HG03064 (cell line): ENCODE data around the gene KCNJ3.

Experiments
- ATAC-seq: cut with Tn5 transposase; IDR thresholded peaks from one replicate; pipeline ENCODE4 v1.9.1; 2021; ENCODE audit warnings: low read depth; ENCODE audit not compliant: unreplicated experiment

KCNJ3 gene, protein sequence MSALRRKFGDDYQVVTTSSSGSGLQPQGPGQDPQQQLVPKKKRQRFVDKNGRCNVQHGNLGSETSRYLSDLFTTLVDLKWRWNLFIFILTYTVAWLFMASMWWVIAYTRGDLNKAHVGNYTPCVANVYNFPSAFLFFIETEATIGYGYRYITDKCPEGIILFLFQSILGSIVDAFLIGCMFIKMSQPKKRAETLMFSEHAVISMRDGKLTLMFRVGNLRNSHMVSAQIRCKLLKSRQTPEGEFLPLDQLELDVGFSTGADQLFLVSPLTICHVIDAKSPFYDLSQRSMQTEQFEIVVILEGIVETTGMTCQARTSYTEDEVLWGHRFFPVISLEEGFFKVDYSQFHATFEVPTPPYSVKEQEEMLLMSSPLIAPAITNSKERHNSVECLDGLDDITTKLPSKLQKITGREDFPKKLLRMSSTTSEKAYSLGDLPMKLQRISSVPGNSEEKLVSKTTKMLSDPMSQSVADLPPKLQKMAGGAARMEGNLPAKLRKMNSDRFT

DNA sequence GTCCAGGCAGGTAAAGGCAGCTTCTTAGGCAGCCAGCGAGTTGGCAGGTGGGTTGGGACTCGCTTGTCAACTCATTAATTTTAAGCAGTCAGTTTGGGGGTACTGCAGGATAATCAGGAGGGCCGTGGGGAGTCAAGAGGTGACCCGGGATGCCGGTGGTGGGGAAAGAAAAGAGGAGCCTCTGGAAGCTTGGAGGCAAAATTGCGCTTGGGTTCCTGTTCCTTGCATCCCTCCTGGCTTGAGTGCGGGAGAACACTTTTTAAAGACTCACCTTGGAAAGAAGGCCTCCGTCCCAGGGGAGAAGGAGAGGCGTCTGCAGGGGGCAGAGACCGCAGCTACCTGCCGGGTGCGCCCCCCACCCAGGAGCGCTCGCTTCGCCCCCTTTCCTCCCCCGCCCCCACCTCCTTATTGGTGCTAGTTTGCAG lies at the start of gene KCNJ3:
TSS of gene KCNJ3 (plus strand) at position 400 of the 425 bp plus-strand sequence. CDS start 81 bp downstream, outside the sequence.
- ATAC-seq: no peak

DNA sequence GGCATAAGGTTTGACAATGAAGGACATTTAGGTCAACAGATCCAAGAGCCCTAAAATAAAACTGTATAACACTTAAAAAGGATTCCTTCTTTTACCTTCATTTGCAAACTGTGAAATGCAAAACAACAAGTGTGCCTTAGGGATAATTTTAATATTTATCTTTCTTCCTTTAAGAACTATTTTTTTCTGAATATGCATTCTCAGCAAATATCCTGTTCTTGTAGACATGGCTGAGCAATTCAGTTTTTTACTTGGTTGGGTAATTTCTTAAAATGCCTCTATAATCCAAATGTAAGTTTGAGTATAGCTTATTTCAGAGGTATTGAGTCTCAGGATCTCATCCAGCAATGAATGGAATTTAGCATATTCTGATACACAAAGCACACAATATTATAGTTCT lies 43.0 kb upstream of the KCNJ3 start:
- ATAC-seq: no peak

DNA sequence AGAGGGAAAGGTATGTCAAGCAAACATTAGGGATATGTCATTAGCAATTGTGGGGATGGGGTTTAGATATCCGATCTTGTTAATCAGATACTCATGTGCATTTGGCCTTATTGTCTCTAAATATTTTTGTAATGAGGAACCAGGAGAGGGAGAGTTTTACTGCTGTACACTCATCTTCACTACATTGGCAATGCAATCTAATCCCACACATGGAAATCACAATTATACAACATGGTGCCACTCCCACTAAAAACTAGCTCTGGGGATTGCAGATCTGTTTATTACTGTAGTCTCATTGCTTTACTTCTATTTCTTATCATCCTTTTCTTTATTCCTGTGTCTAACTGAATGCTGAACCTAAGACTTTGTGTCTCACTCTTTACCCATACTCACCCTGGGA lies 39.6 kb upstream of the KCNJ3 start:
- ATAC-seq: no peak

DNA sequence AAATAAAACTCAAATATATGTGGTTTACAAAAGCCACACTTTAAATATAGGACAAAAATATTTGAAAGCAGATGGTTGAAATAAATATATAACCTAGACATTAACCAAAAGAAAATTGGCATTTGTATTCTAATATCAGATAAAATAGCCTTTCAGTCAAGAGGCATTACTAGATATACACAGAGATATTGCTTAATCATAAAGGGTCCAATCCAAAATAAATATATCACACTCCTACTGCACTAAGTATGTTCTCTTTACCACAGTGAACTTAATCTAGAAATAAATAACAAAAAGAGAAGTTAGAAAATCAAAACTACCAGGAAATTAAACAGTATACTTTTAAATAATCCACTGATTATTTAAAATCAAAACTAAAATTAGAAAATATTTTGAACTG lies 34.2 kb upstream of the KCNJ3 start:
- no peak for ATAC-seq

DNA sequence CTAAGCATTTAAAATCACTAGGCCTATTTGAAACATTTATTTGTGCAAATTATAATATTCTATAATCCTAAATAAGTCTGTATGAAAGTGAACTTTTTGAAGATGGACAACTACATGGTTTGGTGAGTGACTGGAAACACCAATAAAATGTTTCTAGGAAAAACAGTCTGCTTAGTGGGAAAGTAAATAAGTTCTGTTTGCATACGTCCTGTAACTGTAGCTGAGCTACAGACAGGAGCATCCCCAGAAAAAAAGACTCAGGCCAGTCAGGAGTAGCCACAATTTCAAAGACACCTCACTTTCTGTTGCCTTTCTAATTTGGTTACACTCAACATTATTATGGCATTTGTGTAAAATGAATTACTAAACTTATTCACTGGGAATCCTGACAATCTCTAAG lies 28.4 kb upstream of the KCNJ3 start:
- no peak for ATAC-seq

DNA sequence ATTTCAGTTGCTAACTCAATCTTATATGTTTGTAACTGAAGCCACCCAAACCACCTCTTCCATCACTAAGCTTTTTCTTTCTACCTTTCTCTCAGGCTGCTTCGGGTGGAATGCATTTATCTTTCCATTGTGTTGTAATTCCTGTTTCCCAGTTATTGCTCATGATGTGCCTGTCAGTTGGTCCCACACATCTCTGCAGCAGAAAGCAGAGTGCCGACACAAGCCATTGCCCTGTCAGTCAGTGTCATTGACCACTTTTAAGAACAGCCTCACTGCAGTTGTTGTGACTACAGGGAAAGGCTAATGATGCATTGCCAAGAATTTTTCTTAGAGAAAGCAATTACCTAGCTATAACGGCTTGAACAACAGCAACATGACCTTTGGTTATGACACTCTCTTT lies 24.8 kb upstream of the KCNJ3 start:
- no peak for ATAC-seq

DNA sequence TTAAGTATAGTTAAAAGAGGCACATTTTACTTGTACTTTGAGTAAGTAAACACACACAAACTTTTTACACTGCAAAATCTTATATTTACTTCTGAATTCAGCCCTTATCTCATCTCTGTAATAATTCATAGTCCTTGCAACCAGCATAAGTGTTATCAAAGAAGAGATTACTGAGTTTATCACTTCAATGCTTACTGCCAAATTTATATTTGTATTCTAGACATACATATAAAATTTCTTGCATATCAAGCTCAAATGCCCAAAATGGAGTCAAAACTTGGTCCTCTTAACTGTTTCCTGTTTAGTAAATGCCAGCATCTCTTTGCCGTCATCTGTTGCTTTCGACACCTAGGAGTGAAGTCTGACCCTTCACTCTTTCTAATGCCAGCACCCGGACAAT lies 21.1 kb upstream of the KCNJ3 start:
- ATAC-seq: no peak

DNA sequence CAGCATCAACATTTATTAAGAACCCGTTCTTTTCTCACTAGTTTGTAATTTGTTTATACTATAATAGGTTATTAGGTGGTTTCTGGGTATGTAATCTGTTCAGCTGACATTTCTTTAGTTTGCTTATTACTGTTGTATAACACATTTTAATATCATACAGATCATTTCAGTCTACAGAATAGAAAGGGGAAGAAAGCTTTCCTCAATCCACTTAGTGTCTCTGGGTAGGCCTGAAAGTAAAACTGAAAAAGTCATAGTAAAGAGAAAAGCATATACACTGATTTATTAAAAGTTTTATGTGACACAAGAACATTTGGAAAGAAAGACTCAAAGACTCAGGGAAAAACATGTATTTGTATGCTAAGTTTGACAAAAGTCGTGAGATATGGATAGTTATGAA lies 16.8 kb upstream of the KCNJ3 start:
- ATAC-seq: no peak

DNA sequence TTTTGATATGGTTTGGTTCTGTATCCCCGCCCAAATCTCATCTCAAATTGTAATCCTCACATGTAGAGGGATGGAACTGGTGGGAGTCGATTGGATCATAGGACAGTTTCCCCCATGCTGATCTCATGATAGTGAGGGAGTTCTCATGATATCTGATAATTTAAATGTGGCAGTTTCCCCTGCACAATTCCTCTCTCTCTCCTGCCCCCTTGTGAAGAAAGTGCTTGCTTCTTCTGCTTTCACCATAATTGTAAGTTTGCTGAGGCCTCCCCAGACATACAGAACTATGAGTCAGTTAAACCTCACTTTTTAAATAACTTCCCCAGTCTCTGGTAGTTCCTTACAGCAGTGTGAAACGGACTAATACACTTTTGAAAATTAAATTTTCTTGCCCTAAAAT lies 12.3 kb upstream of the KCNJ3 start:
- ATAC-seq: no peak

DNA sequence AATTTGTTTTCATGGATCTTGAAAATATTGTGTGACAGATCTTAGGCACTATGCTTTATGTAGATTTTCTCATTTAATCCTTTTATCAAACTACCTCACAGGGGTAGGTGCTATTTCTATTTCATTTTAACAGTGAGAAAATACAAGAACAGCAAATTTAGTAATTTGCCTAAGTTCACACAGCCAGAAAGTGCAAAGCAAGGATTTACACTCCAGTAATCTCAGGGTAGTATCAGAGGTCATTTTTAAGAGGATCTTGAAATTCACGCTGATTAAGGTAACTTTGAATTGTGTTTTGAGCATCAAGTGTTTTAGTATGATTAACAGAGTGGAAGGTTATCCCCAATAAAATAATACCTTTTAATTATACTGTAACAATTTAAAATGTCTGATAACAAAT lies 10.1 kb upstream of the KCNJ3 start:
- no peak for ATAC-seq

DNA sequence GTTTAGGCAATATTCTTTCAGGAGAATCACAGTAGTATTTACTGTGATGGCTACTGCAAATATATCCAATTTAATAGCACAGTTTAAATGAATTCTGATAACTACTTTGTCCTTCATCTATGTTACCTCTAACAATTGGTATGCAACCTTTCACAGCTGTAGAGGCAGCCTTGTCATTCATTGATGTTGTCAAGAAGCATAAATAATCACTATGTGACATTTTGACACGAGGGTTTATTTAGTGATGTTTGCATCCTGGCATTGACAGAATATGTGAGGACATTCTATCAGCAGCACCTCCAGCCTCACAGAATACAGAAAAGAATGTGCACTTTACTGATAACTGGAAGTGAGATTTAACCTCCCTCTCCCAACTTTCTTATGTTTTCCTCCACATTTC lies 9.3 kb upstream of the KCNJ3 start:
- no peak for ATAC-seq

DNA sequence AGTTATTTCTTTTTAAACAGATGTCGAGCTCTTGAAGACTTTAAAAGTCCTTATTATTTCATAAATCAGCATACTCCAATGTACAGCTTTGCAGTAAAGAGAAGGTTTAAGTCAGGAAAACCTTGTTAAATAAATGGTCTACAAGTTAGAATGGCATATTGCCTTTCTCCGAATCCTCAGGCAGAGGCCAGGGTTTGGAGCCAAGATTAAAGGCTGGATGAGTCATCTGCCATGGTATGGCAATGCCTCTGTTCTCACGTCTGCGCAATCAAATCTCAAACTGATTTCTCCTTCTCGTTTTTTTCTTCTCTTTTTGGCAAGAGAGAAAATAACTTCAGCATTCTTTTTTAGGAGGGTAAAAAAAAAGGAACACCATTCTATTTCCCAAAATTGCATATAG lies 5.6 kb upstream of the KCNJ3 start:
- ATAC-seq: no peak

DNA sequence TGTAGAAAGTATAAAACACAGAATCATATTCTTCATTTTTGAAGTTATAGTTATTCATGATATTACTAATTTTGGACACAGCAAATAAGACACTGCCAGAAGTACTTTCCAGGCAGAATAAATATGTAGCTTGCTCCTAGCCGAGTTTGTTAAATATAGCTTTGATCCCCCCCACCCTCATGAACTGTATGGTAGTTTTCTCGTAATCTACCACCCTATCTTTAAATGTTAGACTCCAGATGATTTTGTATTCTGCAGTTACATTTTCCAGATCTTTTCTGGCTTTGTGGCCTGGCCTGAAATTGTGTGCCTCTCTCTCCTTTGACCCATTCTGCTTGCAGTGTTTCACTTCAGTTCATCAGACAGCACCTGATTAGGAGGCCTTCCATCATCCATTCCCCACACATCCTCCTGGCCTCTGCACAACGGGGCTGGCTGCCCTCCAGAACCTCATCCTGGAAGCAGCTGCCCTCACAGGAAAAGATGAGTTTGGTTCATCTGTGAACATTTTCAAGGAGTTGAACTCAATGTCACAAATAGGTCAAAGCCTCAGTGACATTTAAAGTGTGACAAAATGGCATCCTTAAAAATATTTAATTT lies 4.7 kb upstream of the KCNJ3 start:
- ATAC-seq: no peak

DNA sequence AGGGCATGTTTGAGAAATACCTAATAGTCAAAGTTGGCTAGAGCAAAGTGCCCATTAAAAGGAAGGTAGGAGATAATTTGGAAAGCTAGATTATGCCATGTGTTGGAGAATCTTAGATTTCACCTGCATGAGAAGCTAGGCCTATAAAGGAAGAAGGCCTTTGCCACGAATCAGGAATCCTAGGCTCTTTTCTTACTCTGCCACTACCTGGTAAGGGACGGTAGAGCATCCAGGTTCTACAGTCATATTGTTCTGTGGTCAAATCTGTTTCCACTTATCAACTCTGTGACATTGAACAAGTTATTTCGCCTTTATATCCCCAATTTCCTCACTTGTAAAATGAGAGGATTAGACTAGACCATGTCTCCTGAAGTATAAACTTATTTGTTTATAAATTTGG lies 3.6 kb upstream of the KCNJ3 start:
- no peak for ATAC-seq

DNA sequence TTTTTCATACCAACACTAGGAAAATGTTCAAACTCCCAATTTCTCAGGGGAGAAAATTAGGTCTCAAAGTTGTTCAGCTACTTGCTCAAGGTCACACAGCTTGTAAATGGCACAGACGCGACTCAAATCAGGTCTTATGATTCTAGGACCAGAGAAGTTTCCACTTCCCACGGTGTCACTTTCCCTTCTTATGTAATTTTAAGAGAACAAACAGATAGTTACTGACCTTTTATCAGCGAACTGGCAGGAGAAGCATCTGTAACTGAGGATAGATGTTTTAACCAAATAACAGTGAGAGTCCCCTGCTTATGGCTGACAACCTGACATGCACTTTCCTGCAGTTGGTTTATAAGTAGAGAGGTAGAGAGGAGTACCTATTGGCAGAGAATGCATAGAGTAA lies 2.1 kb upstream of the KCNJ3 start:
- ATAC-seq: no peak

DNA sequence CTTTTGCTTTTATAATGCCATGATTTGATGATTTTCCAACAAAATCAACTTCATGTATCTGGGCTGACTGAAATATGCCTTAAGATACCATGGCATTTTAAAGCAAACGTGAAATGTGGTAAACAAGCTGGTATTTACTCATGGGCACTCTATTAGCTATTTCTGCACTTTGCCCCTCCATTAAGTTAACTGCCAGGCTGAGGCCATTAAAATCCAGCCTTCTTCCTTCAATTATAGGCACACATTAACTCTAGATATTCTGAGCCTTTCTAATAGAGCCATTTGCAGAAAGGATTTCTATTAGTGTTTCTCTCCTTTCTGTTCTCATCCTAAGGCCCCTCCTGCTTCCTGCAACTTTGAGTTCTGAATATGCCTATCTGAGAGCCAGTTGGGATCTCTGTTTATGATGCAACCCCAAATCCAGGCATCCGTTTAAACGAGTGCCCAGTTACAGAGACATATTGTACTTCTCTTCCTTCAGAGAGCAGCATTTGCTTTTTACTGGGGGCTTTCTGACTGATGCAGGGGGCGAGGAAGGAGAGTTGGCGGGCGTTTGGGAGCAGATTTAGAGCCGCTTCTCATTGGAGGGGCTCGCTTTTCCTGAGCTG lies 1.6 kb upstream of the KCNJ3 start:
- no peak for ATAC-seq

DNA sequence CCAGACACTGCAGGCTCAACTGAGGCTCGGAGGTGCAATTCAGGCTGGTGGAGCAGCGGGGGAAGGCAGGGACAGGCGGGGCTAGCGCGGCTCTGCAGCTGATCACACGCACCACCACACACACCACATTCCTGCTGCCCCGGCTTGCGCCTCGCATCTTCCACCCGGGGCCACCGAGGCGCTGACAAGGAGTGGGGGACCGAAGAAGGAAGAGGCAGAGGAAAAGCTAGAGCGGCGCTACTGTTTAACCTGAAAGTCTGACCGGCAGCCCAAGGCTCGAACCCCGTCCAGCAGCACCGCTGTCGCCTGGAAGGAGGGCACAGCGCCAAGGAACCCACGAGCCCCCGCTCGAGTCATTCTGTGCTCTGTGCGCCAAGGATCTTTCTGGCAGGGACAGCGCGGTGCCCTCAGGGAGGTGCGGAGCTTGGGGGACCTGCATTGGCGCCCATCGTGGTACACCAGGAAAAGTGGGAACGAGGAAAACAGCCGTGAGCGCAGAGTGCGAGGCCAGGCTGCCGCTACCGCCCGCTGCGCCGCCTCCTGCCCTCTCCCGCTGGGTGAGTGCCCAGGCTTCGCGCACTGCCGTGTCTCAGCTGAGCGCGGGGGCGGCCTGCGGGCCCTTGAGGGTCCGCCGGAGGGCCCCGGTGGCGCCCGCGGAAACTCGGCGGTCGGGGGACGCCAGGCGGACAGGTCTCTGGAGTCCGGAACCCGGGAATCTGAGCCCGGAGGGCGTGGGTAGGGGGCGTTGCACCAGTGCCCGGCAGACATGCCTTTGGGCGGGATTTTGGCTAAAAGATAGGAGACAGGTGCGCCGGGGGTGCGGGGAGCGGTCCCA lies 860 bp upstream of the KCNJ3 start:
- no peak for ATAC-seq

DNA sequence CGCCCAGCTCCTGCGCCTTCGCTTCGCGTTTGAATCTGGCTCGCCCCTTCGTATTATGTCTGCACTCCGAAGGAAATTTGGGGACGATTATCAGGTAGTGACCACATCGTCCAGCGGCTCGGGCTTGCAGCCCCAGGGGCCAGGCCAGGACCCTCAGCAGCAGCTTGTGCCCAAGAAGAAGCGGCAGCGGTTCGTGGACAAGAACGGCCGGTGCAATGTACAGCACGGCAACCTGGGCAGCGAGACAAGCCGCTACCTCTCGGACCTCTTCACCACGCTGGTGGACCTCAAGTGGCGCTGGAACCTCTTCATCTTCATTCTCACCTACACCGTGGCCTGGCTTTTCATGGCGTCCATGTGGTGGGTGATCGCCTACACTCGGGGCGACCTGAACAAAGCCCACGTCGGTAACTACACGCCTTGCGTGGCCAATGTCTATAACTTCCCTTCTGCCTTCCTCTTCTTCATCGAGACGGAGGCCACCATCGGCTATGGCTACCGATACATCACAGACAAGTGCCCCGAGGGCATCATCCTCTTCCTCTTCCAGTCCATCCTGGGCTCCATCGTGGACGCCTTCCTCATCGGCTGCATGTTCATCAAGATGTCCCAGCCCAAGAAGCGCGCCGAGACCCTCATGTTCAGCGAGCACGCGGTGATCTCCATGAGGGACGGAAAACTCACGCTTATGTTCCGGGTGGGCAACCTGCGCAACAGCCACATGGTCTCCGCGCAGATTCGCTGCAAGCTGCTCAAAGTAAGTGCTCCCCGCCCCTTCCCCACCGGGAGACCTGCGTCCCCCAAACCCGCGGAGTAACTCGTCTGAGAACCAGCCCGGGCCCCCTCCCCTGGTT lies 453 bp downstream of the KCNJ3 start:
- ATAC-seq: no peak

DNA sequence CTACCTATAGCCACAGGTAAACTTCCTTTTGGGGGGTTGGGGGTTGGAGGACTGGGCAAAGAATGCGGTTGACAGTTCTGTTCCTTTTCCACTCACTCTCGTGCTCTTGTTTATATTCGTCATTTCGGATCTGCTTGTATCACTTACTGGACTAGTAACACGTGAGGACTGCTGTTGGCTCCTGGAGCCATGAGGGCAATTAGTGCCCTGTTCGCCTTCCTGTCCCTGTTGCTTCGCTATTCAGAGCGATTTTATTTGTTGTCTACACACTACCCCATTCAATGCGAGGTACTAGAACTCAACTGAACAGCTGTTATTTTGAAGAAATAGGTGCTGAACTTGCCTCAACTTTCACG lies 1.1 kb downstream of the KCNJ3 start:
- no peak for ATAC-seq

DNA sequence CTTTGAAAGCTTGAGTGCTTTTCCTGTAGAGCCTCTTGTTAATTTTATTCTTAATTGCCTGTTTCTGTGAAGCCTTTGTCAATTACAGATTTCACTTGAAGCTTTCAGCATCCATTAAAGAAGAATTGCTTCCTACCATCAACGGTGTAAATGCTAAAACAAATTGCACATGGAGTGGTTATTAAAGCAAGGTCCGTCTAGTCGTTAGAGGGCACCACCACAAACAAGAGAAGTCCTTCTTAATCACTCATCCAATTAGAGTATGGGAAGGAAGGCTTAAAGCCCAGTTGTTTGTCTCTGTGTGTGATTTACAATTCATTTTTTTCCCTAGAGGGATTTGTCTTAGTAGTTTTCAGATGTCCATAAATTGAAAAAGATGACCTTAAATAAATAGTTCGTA lies 1.6 kb downstream of the KCNJ3 start:
- ATAC-seq: no peak
